HG03045 (cell line): Measurements from ENCODE around the gene PYGM.

Experiments used
- ATAC-seq: cut with Tn5 transposase; IDR thresholded peaks from one replicate; pipeline ENCODE4 v1.9.1; 2021; ENCODE audit warnings: mild to moderate bottlenecking, moderate library complexity; ENCODE audit not compliant: unreplicated experiment

The PYGM gene

DNA sequence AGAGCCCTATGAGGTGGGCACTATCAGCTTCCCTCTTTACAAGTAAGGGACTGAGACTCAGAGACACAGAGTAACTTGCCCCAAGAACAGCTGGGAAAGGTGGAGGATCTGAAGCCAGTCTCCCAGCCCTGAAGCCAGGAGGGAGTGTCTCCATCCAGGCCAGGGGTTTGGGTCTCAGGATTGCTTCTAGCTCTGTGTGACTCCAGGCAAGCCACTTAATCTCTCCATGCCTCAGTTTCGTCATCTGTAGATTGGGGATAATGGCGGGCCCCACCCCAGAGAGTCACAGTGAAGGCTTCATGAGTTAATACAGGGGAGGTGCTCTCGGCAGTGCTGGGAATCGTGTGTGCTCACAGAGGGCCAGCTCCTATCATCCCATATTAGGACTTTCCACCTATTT is 32.7 kb upstream of the PYGM start:
- no peak for ATAC-seq

DNA sequence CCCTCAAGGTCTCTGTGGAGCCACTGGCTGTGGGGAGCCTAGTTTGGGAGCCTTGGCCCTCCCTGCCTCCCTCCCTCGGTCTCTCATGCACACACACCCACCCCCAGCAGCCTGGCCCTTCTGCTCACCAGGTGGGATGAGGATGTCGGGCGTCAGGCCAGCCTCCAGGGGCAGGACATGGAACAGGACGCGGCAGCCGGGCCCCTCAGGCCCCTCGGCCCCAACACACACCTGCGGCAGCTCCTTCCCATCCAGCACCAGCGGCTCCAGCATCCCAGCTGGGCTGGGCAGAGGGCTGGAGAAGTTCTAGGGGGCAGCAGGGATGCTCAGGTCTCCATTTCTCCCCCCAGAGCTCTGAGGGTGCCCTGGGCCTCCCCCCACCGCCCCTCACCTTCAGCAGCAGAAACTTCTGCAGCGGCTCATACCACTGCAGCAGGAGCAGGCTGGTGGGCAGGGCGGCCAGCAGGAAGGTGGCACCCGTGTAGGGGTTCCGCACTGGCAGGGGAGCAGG is 32.1 kb upstream of the PYGM start:
- ATAC-seq, result no peak

DNA sequence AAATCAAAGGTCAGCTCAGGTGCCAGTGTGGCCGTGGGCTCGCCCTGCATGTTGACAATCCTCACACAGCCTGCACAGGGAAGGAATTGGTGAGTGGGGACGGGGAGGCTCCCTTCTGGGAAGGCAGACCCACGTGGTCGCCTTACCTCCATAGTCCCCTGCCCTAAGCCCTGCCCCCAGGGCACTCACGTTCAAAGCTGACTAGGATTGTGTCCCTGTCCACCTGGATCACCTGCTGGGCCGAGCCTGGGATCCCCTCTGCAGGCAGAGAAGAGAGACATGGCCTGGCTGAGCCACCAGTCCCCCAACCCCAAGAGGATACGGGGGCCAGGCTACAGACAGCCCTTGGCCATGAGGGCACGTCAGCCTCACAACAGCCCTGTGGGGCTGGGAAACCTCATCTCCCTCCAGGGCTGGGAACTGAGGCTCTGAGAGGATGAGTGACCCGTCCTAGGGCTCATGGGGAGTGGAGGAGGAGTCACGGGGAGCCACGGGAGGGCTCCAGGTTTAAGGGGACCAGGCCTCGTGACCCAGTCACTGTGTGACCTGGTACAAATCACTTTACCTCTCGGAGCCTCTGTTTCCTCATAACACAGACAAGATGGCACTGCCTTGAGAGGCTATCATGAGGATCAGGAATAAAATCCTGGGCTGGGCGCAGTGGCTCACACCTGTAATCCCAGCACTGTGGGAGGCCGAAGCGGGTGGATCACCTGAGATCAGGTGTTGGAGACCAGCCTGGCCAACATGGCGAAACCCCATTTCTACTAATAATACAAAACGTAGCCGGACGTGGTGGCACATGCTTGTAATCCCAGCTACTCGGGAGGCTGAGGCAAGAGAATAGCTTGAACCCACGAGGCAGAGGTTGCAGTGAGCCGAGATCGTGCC is 30.7 kb upstream of the PYGM start:
- no peak for ATAC-seq

DNA sequence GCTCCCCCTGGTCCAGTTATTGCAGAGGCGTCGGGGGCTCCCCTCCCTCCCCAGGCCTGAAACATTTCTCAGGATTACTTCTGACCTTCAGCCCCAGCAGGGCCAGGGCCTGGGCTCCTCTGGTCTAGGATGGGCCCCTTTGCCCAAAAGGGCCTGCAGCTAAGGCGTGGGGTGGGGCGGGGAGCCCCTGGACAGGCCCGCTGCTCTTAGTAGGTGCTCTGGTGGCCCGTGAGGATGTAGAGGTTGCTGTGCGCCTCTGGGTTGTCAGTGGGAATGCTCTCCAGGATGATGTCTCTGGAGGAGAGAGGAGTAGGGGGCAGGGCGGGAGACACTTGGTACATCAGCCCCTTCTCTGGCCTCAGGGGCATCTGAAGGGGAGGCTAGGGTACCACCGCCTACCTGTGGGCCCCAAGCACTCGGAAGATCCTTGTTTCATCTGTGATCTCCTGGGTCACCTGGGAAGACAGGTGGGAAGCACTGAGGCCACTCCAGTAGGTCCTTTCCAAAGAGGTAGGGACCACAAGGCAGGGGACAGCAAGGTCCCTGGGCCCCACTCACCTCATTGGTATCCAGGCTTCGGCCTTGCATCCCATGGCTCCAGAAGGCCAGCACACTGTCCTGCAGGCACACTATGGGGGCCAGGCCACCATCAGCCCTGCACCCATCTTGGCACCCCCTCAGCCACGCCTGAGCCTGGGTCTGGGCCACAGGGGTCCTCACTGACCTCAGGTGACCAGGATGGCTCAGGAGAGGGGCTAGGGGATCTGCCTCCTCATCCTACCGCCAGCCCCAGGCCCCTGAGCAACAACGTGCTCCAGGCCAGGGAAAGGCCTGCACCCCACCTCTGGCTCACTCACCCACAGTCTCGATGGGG is 29.8 kb upstream of the PYGM start:
- no peak for ATAC-seq

DNA sequence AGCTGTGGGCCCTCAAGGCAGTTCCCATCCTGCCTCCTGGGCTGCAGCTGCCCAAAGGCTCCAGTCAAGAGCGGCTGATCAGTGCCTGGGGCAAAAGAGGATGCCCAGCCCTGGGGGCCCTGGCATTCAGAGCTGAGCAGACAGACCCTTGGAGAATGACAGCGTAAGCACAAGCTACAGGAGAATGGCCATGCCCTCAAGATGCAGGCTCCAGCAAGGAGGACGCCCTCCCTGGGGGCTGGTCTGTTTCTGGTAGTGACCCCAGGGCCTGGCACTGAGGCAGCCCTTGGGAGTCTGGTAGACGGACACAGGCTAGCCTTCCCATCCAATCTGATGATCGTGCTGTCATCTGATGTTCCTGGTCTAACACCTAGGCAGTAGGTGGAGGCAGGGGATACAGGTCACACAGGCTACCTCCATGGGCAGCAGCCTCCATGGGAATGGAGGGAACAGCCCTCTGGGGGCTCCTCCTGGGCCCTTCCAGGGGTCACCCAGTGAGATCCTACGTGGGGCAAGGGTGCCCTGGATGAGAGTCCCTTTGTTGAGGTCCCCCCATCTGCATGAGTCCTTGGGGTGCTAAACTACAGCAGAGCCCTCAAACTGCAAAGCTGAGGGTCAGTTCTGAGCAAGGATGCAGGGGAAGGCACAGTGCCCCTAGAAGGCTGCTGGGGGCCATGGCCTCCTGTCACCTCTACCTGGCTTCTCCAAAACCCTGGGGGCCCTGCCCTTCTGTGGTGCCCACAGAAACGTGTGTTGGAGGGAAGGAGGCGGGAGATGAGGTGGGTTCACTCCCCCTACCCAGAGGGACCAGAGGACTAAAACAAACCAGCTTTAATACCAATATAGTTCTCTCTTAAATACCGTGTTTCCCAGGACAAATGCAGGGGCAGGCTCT is 28.8 kb upstream of the PYGM start:
- ATAC-seq, result no peak

DNA sequence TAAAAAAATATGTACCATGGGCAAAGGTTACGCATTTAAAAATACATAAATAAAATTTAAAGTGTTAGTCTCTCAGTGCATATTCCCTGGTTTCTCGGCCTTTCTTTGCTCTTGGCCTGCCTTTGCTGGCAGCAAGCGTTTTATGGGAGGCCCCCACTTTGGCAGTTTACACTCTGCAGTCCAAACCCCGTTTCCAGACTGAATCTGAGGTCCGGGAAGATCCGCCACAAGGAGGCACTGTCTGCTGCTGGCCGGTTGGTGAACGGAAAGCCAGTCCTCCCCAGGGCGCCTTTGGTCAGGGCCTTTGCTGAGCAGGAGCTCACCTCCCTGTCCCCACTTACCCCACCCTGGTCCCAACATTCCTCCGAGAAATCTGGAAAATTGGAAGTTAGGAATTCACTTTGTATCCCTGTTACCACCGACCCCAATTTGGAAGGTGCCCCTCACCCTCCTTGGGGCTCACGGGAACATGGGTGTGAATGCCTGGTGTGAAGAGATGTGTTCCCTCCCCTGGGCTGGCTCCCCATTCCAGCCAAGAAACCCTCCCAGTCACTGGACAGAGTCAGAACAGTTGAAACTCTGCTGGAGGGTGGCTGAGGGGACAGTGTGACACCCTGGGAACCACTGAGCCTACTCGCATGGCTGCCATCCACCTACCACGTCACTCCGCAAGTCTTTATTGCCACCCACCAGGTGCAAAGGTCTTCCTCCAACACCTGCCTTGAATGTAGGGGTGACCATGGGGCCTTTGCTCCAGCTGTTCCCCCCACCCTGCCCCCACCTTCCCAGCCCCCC is 27.9 kb upstream of the PYGM start:
- no peak for ATAC-seq

DNA sequence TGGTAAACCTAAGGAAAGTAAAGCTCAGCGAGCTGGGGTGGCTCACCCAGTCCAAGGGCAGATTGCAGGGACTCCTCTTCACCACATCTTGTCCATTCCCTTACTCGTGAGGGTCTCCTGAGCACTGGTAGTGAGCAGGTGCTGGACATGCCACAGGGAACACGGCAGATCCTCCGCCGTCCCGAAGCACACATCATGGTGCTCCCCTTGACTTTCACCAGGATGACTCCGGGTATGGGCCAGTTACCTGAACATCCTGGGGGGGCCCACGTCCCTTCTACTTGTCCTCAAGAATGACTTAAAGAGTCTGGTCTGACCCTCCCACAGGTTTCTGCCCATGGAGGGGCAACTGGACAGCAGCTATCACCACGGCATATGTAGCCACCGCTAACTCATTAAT is 26.5 kb upstream of the PYGM start:
- no peak for ATAC-seq

DNA sequence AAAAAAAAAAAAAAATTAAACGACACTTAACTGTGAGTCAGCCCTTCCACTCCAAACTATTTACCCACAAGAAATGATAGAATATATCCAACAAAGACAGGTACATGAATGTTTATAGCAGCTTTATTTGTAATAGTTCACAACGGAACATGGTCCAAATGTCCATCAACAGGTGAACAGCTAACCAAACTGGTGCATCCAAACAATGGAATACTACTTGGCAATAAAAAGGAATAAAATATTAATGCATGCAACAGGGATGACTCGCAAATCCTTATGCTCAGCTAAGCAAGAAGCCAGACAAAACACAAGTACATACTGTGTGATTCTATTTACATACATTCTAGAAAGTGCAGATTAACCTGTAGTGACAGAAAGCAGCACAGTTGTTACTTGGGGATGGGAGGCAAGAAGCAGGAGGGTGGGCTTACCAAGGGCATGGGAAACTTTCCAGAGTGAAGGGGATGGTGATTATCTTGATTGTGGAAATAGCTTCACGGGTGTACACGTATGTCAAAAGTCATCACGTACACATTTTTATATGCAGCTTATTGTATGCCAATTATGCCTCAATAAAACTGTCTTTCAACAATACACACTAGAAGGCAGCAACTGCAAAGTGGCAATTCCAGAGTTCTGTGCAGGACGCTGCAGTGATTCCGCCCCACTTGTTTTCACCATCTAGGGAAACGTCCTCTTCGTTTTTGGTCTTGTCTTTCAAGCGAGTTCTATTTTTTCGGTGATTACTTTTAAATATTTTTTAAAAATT is 25.2 kb upstream of the PYGM start:
- ATAC-seq, result no peak

DNA sequence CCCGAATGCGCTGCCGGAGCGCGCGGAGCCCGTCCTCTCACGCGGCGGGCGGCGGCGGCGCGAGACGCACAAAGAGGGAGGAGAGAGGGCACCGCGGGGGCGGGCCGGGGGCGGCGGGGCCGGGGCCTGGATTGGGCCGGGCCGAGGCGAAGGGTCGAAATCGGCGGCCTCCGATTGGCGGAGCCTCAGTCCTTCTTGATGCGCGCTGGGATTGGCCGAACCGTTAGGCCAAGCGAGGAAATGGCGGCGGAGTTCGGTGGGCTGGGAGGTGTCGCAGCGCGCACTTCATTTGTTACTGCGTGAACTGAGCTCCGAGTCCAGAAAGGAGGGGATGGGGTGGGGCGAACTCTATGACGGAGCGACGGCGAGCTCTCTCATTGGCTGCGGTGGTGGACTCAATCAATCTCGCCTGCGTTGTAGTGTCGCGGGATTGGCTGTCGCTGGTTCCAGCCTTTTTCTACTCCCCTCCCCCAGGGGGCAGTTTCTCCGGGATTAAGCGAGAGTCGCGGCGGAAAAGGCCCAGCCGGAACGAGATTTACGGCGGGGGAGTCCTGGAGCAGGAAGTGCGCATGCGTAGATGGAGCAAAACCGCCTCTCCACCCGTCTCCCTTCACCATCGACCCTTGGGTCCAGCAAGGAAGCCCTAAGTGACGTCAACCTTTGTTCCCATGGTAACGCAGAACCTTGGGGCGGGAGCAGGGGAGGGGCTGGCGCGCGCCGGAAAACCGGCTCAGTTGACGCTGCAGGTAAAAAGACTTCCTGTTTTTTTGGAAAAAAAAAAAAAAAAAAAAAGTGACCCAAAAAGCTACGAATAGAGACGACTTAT is 18.9 kb upstream of the PYGM start, which contains the start of gene SF1:
SF1 (minus strand) TSS at position 70 of the 826 bp plus-strand sequence. CDS start 150 bp downstream, outside the sequence.
- peak; percentile 76 for ATAC-seq

DNA sequence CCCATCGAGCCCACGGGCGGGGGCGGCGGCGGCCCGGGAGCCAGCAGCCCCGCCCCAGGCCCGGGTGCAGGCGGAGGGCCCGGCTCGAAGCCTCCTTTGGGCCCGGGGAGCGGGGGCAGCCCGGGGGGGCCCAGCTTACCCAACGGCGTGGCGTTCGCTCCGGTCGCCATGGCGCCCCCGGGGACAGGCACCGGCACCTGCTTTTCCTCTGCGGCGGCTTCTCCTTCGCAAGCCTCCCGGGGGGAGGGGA is 18.4 kb upstream of the PYGM start:
- ATAC-seq, result no peak

DNA sequence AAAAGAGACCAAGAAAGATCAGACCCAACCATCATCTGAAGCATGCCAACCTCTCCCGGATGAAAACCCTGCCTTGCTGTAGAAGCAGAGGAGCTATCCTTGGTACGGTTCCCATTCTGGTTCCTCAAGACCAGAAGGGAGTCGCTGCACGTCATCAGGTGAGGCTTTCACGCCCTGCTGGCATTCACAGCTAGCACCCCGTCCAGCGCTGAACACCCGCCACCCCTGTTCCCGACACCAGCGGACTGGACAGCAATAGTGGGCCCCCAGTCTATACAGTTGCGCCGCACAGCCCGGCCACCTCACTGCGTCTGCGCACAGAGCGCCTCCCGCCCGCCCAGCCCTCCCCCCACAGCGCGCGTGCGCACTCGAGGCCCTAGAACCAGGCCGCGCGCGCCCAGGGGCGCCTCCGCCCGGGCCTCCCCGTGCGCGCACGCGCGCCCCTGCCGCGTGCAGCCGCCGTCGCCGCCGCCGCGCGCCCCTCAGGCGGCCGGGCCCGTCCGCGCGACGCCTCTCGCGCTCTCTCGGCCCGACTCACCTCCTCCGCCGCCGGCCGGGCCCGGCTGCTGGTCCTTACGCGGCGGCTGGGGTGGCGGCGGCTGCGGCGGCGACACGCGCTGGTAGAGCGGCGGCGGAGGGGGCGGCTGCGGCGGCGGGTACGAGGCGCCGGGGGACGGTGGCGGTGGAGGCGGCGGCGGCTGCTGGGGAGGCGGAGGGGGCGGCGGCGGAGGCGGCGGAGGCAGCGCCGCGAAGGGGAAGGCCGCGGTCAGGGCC is 17.9 kb upstream of the PYGM start:
- peak; percentile 25 for ATAC-seq

DNA sequence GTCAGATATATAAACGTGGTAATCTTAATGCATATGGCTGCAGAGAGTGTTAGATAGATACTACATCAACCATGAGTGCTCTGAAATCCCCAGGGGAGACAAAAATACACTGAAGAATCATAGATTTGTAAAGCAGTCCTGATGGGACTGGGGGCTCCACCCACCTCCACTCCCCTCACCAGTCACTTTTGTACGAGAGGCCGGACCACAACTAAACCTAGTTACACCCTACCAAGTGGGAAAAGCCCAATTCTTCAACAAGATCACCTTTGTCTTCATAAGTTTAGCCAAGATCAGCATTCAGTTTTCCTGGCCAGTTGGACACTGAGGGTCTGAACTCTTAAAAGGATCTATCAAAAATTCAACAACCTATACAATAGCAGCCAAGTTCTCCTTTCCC is 17.1 kb upstream of the PYGM start:
- ATAC-seq, result no peak

DNA sequence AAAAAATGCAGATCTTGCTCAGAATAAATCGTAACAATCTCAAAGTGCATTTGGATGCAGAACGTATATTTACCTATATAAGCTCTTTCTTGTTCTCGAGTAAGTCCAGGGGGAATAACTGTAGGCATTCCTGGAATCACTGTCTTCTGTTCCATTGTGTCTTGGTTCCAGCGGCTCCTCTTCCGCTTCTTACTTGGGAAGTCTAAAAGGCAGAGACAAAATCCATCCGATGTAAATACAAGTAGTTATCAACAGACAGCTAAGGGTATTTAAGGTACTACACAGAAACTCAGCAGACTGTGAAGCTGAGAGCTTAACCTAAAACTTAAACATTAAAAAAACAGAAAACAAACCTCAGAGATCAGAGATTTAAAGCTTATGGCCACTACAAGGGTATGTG is 16.7 kb upstream of the PYGM start:
- no peak for ATAC-seq

DNA sequence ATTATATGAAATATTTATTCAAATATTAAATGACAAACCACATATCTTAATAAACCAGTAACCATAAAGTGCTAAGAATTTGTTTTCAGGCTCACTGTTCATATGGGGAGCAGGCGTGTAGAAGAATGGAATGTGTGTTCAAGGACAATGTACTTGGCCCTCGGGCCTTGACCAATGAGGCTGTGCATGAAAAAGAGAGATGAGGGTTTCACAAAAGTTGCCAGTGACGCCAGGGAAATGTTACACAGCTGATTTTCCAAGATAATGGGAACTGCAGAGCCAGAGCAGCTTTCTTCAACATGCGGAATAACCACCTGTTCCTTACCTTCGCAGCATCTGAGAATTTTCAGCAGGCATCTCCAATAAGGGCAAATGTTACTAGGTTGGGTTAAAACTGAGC is 14.4 kb upstream of the PYGM start:
- no peak for ATAC-seq

DNA sequence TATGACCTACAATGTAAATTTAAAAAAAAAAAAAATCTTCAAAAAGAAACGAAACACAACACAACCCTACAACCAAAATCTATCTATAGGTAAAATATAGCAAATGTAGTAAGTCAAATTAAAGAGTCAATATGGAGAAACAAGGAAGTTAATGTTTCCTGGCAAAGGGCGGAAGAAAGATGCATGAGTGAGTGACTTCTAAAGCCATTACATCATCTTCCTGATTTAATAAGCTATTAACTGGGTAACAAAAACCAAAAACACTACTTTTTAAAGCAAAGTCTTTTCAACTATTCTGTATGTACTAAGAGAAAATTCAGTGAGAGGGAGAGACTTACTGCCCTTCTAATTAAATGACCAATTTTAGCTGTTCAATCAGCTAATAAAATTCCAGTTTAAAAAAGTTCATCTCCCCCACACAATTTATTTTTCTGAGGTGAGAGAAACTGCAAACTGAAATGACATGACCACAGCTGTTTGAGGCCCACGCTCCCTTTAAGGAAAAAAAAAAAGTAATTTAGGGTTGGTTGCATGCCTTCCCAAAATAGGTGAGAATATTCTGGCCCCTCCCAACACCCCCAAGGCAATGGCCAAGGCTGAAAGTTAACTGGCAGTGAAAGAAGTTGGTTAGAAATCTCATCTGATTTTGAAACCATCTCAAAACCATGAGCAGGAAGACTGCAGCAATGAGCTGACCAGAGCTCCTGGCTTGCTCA is 12.7 kb upstream of the PYGM start:
- ATAC-seq, result no peak

DNA sequence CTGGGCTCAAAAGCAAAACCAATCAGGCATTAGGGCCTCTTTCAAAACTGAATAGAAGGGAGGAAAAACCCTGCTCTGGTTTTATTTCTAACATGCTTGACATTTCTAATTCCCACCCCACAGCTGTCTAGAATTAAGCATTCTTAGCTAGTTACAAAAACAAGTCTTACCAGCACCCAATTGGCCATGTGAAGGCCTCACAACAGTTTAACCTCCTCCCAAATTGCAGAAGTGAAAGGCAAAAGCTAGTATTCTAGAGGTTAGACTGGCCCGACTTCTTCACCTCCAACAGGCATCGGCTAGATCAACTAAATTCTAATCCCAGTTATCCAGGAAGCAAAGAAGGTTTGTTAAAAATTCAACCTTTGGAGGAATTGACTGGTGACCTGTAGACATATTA is 12.1 kb upstream of the PYGM start:
- ATAC-seq, result no peak

DNA sequence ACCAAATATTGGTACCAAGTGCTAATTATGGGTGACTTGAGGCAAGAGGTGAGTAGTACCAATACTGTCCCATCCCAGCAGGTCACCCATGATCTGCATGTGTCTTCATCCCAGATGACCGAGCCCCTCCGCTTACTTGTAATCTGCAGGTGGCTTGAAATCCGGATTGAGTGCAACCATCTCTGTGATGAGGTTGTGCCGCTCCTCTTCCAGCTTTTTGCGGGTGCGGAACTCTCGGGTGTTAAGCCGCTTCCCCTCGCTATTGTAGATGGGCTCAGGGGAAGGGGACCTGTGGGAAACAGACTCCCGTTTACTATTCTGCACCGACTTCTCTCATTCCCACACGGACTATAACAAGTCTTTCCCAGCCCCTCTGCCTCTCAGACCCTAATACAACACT is 10.3 kb upstream of the PYGM start:
- no peak for ATAC-seq
